Esophagus squamous epithelium (tissue), 5 donors: ENCODE results near the gene FMN2. TPM values are rescaled to one million over a fixed set of nuclear protein-coding genes. Genes with fewer than 3 reads are reported as not detected.

Experiments
- DNase-seq: peaks from one replicate; lab custom pipeline; 2025; lab: John Stamatoyannopoulos, UW
- H3K27ac ChIP-seq, 4 donors: fragments of 200-600 bp; sonication (generic); one replicate each; pipeline ENCODE4 v1.5.1; 2016 to 2019; ENCODE audit warnings: mild to moderate bottlenecking in 1 of 4
- H3K27me3 ChIP-seq, 4 donors: fragments of 200-600 bp; sonication (generic); 1 replicate in 3 of 4; 2 replicates in 1 of 4; pipeline versions ENCODE4 v1.5.1 to v1.6.0; 2017 to 2021; ENCODE audit warnings: antibody characterized with exemption in 1 of 4
- H3K36me3 ChIP-seq, 3 donors: fragments of 200-600 bp; sonication (generic); one replicate each; pipeline ENCODE4 v1.5.1; 2016 to 2019
- H3K4me1 ChIP-seq, 3 donors: fragments of 200-600 bp; sonication (generic); one replicate each; pipeline ENCODE4 v1.5.1; 2017 to 2019
- H3K4me3 ChIP-seq, 4 donors: fragments of 200-600 bp; sonication (generic); 1 replicate in 3 of 4; 2 replicates in 1 of 4; pipeline ENCODE4 v1.5.1; 2016 to 2019; ENCODE audit warnings: mild to moderate bottlenecking in 2 of 4, moderate library complexity in 1 of 4
- H3K9me3 ChIP-seq, 3 donors: fragments of 200-600 bp; sonication (generic); one replicate each; pipeline ENCODE4 v1.5.1; 2016 to 2019
- POLR2A ChIP-seq, 4 donors: fragments of 450-650 bp; IDR thresholded peaks; one replicate each; pipeline ENCODE4 v1.6.1; 2017; ENCODE audit warnings: antibody characterized with exemption in 4 of 4, mild to moderate bottlenecking in 4 of 4, moderate library complexity in 3 of 4
- WGBS, 2 donors: methylation state at CpG; one replicate each; pipeline ENCODE4 v1.1.5; 2018; 5-methylcytosine and 5-hydroxymethylcytosine counted together
- intact Hi-C: fragments of 100-400 bp; cut with DNase I; formaldehyde crosslinking; loops from one replicate; pipeline ENCODE4 v1.15.0; 2022
- total RNA-seq, 4 donors: library from RNA; depleted of rRNA; stranded (reverse); fragments of >200 nt; gene quantifications; one replicate each; pipeline ENCODE4 v1.1.0, GENCODE V29; 2016
- TF ChIP-seq, protein P1 (sequence below), 6 experiments: fragments of 450-650 bp in 4 of 6; fragments of 200-600 bp in 2 of 6; sonication (generic) in 2 of 6; IDR thresholded peaks; one replicate each; pipeline ENCODE4 v1.5.1; 2016 to 2019; ENCODE audit warnings: antibody characterized with exemption in 6 of 6, mild to moderate bottlenecking in 4 of 6, moderate library complexity in 4 of 6
- donor health status: DM: yes; HTN: yes; CAD: no.

Gene FMN2
- total RNA-seq, 4 donors from 2014 or later: 0.19 to 0.35 TPM; not detected in 2

DNA sequence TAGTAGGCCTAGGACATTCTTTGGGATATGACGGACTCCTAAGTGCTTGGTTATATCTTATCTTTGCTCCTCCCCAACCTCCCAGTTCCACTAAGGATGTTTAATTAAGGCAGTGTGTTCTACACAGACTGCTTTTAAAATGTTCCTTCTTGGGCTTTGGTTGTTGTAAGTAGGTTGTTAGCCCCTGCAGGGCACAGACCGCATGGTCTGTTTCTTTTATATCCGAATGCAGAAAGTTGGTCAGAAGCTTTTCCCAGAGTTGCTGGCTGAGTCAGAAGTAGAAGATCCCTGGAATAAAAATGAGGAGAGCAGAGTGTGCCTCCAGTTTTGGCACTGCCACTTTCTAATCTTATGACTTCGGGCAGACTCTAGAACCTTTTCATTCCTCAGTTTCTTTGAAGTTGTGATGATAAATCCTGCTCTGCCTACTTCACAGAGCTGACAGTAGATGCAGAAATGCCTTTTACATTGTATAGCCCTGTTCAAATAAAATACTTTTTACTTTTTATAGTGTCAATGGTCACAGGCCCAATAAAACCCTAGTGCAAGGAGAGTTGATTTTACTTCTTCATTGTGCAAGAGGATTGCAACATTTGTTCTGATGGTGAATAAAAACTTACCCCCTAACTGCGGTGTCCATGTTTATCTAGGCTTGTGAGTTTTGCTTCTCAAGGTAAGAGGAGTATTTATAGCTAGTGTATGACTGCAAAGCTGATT, 18.4 kb downstream of the FMN2 start:
- no peaks in the 10 kb centered on the region for H3K4me1 ChIP-seq
- H3K9me3 ChIP-seq: no peaks in the 10 kb centered on the region
- TF ChIP-seq, protein P1, sequence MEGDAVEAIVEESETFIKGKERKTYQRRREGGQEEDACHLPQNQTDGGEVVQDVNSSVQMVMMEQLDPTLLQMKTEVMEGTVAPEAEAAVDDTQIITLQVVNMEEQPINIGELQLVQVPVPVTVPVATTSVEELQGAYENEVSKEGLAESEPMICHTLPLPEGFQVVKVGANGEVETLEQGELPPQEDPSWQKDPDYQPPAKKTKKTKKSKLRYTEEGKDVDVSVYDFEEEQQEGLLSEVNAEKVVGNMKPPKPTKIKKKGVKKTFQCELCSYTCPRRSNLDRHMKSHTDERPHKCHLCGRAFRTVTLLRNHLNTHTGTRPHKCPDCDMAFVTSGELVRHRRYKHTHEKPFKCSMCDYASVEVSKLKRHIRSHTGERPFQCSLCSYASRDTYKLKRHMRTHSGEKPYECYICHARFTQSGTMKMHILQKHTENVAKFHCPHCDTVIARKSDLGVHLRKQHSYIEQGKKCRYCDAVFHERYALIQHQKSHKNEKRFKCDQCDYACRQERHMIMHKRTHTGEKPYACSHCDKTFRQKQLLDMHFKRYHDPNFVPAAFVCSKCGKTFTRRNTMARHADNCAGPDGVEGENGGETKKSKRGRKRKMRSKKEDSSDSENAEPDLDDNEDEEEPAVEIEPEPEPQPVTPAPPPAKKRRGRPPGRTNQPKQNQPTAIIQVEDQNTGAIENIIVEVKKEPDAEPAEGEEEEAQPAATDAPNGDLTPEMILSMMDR (IDR thresholded peaks at IDR 0.05): no peak
- TF ChIP-seq POLR2A (IDR thresholded peaks at IDR 0.05): no peak
- 66 to 69% methylated on average over 4 to 5 of the region's 5 CpGs for WGBS, 2 donors
- no peaks in the 10 kb centered on the region for H3K36me3 ChIP-seq
- H3K27ac ChIP-seq: no peak overlapping the region
- no peak for DNase-seq
- H3K4me3 ChIP-seq: no peak overlapping the region
- H3K27me3 ChIP-seq: no peaks in the 10 kb centered on the region
- intact Hi-C loops: no loop called here

DNA sequence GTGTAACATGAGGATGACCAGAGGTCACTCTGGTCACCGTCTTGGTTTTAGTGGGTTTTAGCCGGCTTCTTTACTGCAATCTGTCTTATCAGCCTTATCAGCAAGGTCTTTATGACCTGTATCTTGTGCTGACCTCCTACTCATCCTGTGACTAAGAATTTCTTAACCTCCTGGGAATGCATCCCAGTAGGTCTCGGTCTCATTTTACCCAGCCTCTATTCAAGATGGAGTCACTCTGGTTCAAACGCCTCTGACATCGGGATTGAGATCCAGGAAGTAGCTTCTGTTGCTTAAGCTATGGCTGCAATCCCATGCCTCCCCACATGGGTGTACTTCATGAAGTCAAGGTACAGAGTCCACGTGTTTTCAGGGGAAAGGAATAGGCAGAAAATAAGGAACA, 19.9 kb downstream of the FMN2 start:
- intact Hi-C loops: no loop called here
- no peak overlapping the region for H3K4me3 ChIP-seq
- no peak overlapping the region for H3K27ac ChIP-seq
- H3K4me1 ChIP-seq: no peaks in the 10 kb centered on the region
- H3K36me3 ChIP-seq: no peaks in the 10 kb centered on the region
- no peaks in the 10 kb centered on the region for H3K9me3 ChIP-seq
- TF ChIP-seq, protein P1 (IDR thresholded peaks at IDR 0.05): no peak
- TF ChIP-seq POLR2A (IDR thresholded peaks at IDR 0.05): no peak
- 71 to 94% methylated on average over 4 to 6 of the region's 6 CpGs for WGBS, 2 donors
- no peak for DNase-seq
- no peaks in the 10 kb centered on the region for H3K27me3 ChIP-seq

DNA sequence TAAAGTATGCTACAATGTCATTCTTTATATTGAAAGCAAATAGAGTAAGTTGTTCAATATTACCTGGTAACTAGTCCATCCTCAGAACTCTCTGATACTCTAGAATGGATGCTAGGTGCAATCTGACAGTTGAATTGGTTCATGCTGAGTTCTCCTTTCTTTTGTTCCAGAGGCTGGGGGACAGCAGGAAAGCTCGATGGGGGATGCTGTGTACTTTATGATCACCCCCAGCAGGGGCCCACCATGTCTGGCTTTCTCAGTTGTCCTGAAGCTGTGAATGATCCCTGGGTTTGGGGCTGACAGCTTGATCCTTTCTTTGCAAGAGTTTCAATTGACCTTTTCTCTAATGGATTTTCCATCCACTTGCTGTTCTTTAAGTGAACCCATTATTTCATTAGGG, 22.5 kb downstream of the FMN2 start:
- Histone ChIP-seq H3K36me3 (no peaks in the 10 kb centered on the region), H3K27me3 (no peaks in the 10 kb centered on the region), H3K27ac (no peak overlapping the region), H3K4me3 (no peak overlapping the region), H3K4me1 (no peaks in the 10 kb centered on the region), H3K9me3 (no peaks in the 10 kb centered on the region)
- intact Hi-C loops: no loop called here
- no peak for DNase-seq
- TF ChIP-seq, protein P1 (IDR thresholded peaks at IDR 0.05): no peak
- no peak for TF ChIP-seq POLR2A (IDR thresholded peaks at IDR 0.05)
- 0 to 15% methylated on average over 1 of the region's 1 CpG for WGBS, 2 donors

DNA sequence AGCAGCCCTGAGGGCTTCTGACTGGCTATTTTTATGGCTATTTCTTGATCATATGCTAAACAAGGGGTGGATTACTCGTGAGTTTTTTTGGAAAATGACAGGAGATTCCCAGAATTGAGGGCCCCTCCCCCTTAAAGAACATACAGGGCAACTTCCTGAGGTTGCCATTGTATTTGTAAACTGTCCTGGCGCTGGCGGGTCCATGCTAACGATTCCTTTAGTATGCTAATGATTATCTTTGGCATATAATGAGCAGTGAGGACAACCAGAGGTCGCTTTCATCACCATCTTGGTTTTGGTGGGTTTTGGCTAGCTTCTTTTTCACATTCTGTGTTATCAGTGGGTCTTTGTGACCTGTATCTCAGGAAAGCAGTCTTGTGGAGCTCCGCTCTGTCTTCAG, 24.1 kb downstream of the FMN2 start:
- Histone ChIP-seq H3K27me3 (no peaks in the 10 kb centered on the region), H3K36me3 (no peaks in the 10 kb centered on the region), H3K4me3 (no peak overlapping the region), H3K9me3 (no peaks in the 10 kb centered on the region), H3K27ac (no peak overlapping the region), H3K4me1 (no peaks in the 10 kb centered on the region)
- no peak for DNase-seq
- intact Hi-C loops: no loop called here
- WGBS, 2 donors: 56 to 65% methylated on average over 6 of the region's 6 CpGs
- TF ChIP-seq, protein P1 (IDR thresholded peaks at IDR 0.05): no peak
- TF ChIP-seq POLR2A (IDR thresholded peaks at IDR 0.05): no peak

DNA sequence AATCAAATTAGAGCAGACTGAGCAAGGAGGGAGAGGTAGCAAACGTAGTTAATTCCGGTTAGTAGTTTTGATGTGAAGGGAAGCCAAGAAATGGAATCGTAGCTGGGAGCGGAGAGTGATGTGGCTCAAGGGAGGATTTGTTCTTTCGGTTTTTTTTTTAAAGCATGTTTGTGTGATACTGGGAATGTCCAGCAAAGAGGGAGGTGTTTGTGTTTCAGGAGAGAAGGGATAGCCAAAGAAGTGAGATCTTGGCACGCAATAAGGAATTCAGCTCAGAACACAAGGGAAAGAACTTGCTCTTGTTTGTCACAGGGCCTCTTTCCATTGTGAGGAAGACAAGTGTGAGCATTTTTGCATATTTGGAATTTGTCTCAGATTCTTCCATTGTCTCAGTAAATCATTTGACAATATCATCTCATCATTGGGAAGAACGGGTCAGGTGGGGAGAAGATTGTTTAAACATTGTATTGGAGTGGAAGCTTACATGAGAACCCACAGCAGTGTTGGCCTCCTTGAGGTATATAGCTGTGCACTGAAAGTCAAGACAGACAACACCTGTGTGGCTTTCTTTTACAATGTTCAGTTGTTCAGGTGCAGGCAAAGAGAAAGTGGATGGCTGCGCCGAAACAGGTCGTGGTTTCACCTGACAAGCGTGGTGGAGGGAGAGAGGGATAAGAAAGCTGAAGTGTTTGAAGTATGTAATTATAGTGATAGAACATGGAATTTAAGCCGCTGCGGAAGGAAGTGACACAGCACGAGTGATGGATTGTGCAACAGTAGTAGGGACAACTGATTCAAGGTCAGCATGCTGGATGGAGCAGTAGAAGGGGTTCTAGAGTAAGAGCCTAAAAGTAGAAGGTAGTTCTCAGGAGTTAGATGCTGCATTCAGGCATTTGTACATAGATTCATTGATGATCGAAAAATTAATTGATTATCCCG, 25.4 kb downstream of the FMN2 start:
- Histone ChIP-seq H3K27me3 (no peaks in the 10 kb centered on the region), H3K27ac (no peak overlapping the region), H3K36me3 (no peaks in the 10 kb centered on the region), H3K4me3 (no peak overlapping the region), H3K4me1 (no peaks in the 10 kb centered on the region), H3K9me3 (no peaks in the 10 kb centered on the region)
- intact Hi-C loops: no loop called here
- TF ChIP-seq POLR2A (IDR thresholded peaks at IDR 0.05): no peak
- TF ChIP-seq, protein P1 (IDR thresholded peaks at IDR 0.05): no peak
- 78 to 85% methylated on average over 15 of the region's 16 CpGs for WGBS, 2 donors
- DNase-seq: no peak
